HG03558 (cell line): ENCODE results near the gene ST6GALNAC5.

Experiments used
- ATAC-seq: cut with Tn5 transposase; IDR thresholded peaks from one replicate; pipeline ENCODE4 v1.9.1; 2021; ENCODE audit warnings: moderate number of reproducible peaks; ENCODE audit not compliant: unreplicated experiment; ENCODE audit errors: extremely low read depth

ST6GALNAC5 gene

DNA sequence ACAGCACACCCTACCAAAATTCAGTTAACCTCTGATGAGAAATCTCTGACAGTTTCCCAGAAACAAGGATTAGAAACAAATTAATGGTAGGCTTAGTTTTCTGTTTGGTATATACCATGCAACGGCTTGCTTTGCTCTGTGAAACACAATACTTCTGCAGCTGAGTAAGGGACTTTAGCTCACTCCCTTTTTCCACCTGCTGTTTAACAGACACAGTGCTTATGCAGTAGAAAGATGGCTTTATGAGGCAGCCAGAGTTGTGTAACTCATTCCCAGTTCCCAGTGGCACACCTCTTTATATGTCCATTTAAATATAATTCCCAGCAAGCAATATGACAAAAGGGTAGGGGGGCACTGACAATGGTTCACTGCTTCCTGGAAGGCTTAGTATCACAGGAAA is 228.0 kb downstream of the ST6GALNAC5 start:
- no peak for ATAC-seq

DNA sequence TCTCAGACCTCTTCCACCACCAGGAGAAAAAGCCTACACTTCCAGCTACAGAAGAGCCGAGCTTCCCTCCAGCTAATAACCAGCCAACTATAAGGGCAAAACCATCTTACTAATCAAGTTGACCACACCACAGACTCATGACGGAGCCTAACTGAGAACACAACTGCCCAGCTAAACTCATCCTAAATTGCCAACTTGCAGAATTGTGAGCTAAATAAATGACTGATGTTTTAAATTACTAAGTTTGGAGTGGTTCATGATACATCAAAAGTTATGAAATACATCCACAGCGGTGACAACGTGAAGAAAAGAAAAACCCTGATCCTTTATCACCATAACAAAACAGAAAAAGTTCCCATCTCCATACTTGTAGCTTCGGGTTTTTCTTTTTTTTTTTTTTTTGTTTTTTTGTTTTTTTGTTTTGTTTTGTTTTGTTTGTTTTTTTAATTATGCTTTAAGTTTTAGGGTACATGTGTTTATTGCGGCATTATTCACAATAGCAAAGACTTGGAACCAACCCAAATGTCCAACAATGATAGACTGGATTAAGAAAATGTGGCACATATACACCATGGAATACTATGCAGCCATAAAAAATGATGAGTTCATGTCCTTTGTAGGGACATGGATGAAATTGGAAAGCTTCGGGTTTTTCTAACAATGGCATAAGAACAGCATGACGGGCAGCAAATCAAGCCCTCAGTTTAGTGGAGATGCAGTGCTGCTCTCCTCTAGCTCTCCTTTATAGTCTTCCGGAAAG is 229.4 kb downstream of the ST6GALNAC5 start:
- no peak for ATAC-seq

DNA sequence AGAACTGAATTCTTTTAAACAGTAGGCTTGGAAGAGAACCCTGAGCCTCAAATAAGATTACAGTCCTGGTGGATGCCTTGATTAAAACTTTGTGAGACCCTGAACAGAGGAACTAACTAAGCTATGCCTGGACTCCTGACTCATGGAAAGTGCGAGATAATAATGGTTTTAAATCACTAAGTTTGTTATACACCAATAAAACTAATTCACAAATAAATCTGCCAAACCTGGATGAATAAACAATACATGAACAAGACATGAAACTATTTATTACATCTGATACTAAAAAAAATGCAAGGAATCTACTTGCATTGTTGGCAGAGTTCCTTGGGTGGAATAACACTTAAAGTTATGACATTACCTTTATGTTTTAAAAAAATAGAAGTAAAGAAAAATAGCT is 233.6 kb downstream of the ST6GALNAC5 start:
- no peak for ATAC-seq

DNA sequence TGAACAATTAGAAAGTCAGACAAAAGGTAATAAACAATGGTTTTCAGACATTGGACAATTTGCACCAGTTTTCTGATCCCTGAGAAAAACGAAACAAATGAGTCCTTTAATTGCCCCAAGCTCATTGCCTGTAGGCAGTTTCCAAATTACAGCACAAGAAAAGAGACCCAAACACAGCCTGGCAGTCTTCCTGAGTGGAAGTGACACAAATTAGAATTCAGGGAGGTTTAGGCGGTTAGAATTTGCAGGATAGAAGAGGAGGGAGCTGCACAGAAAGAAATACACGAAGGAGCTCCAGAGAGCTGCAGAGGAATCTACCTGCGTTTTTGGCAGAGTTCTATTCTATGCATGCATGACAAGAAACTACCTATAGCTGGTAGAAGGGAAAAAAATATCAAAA is 236.2 kb downstream of the ST6GALNAC5 start:
- no peak for ATAC-seq

DNA sequence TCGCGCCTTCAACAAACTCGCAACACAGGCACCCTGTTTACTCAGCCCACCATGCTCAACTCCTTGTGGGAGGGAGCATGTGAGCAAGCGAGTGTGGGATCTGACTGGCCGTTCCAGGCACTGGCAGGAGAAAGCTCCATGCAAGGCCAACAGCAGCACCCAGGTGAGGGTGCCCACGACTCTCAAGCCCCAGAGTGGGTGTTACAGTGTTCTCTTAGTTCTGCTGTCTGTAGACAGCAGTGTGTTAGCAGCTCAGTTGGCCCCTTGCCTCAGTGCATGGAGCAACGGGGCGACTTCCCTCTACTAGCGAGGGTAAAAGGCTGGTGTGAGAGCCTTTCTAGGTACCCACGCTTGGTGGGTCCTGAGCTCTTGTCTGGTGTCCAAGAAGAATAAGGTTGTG is 237.4 kb downstream of the ST6GALNAC5 start:
- ATAC-seq = no peak
